Endothelial cell of umbilical vein (primary cell): ENCODE measurements around the gene SLC49A4.

ENCODE experiments used
- CTCF ChIP-seq, 2 donors: IDR thresholded peaks; 1 replicate in 1 of 2; 2 replicates in 1 of 2; pipeline ENCODE4 v1.5.1; 2011; ENCODE audit warnings: low read length in 2 of 2, mild to moderate bottlenecking in 2 of 2, moderate library complexity in 2 of 2, control low read depth in 1 of 2, inconsistent platforms in 1 of 2, low read depth in 1 of 2; ENCODE audit not compliant: insufficient read depth in 1 of 2; ENCODE audit errors: extremely low read depth in 1 of 2
- EZH2 ChIP-seq: IDR thresholded peaks from 2 replicates; pipeline ENCODE4 v1.6.1; 2012; ENCODE audit warnings: borderline replicate concordance, low read depth, mild to moderate bottlenecking, moderate library complexity, low read length, inconsistent platforms; ENCODE audit not compliant: severe bottlenecking
- FOS ChIP-seq: IDR thresholded peaks from 2 replicates; pipeline ENCODE4 v1.6.1; 2011; ENCODE audit warnings: mild to moderate bottlenecking, low read length, moderate library complexity, borderline replicate concordance; ENCODE audit not compliant: insufficient read depth
- GATA2 ChIP-seq: IDR thresholded peaks from 2 replicates; pipeline ENCODE4 v1.7.0; 2011; ENCODE audit warnings: low read depth, mild to moderate bottlenecking, moderate library complexity, mixed read lengths, low read length; ENCODE audit not compliant: insufficient read length, insufficient read depth
- JUN ChIP-seq: IDR thresholded peaks from 2 replicates; pipeline ENCODE4 v1.6.1; 2011; ENCODE audit warnings: borderline replicate concordance, low read depth; ENCODE audit not compliant: insufficient read length, insufficient read depth
- MAX ChIP-seq: IDR thresholded peaks from 2 replicates; pipeline ENCODE4 v1.6.1; 2011; ENCODE audit not compliant: insufficient read depth, insufficient read length
- MYC ChIP-seq: IDR thresholded peaks from one replicate; pipeline ENCODE4 v1.6.1; 2011; ENCODE audit warnings: mild to moderate bottlenecking, low read depth, low read length
- POLR2A ChIP-seq: IDR thresholded peaks from 2 replicates; pipeline ENCODE4 v1.6.1; 2012; ENCODE audit warnings: low read depth, mild to moderate bottlenecking, control low read depth, low read length
- POLR2AphosphoS5 ChIP-seq: IDR thresholded peaks from 2 replicates; pipeline ENCODE4 v1.6.1; 2012; ENCODE audit warnings: low read depth, mild to moderate bottlenecking, control low read depth, low read length, moderate library complexity; ENCODE audit not compliant: insufficient read depth

- TF ChIP-seq EZH2 (no peak), CTCF (IDR thresholded peaks at IDR 0.05; ENCODE audit: extremely low read depth in 1 of 2, insufficient read depth in 1 of 2, low read depth in 1 of 2, low read length in 2 of 2) (no peak), POLR2AphosphoS5 (no peak), POLR2A (no peak), GATA2 (no peak), MAX (no peak), MYC (no peak), JUN (no peak), FOS (no peak)
Measured at GRCh38 chr3:122917412-122917811, 122.5 kb downstream of the SLC49A4 start.
